Gastroesophageal sphincter (tissue), 4 donors: ENCODE data around the gene MYO18B. TPM values are rescaled to one million over a fixed set of nuclear protein-coding genes. Genes with fewer than 3 reads are reported as not detected.

ENCODE experiments used
- ATAC-seq: fragments of 150-250 bp; one replicate; pipeline ENCODE4 v1.9.1; 2016; ENCODE audit warnings: mild to moderate bottlenecking, moderate library complexity
- H3K27ac ChIP-seq, 4 donors: fragments of 200-600 bp; sonication (generic) in 3 of 4; 1 replicate in 3 of 4; 2 replicates in 1 of 4; pipeline ENCODE4 v1.5.1; 2016 to 2019
- H3K27me3 ChIP-seq: fragments of 200-600 bp; sonication (generic); one replicate; pipeline ENCODE4 v1.5.1; 2019
- H3K36me3 ChIP-seq, 2 donors: fragments of 200-600 bp; sonication (generic); one replicate each; pipeline ENCODE4 v1.5.1; 2019; ENCODE audit warnings: control low read depth in 1 of 2
- H3K4me1 ChIP-seq, 3 donors: fragments of 200-600 bp; sonication (generic); 1 replicate in 2 of 3; 2 replicates in 1 of 3; pipeline ENCODE4 v1.5.1; 2016 to 2019; ENCODE audit warnings: control low read depth in 2 of 3
- H3K4me3 ChIP-seq, 2 donors: fragments of 200-600 bp; sonication (generic); one replicate each; pipeline ENCODE4 v1.5.1; 2019; ENCODE audit warnings: mild to moderate bottlenecking in 1 of 2, moderate library complexity in 1 of 2
- H3K9me3 ChIP-seq, 3 donors: fragments of 200-600 bp; sonication (generic); one replicate each; pipeline ENCODE4 v1.5.1; 2017 to 2019; ENCODE audit warnings: control low read depth in 2 of 3
- CTCF ChIP-seq, 4 experiments: fragments of 200-600 bp in 2 of 4; fragments of 450-650 bp in 2 of 4; sonication (generic) in 1 of 4; IDR thresholded peaks; one replicate each; pipeline ENCODE4 v1.5.1; 2017 to 2019; ENCODE audit warnings: antibody characterized with exemption in 4 of 4, mild to moderate bottlenecking in 2 of 4, moderate library complexity in 2 of 4
- EP300 ChIP-seq: sonication (generic); formaldehyde crosslinking; IDR thresholded peaks from one replicate; pipeline ENCODE4 v1.6.1; 2017; ENCODE audit warnings: antibody characterized with exemption, mild to moderate bottlenecking
- POLR2A ChIP-seq, 2 donors: fragments of 450-650 bp; IDR thresholded peaks; one replicate each; pipeline ENCODE4 v1.6.1; 2017; ENCODE audit warnings: antibody characterized with exemption in 2 of 2, mild to moderate bottlenecking in 2 of 2, moderate library complexity in 1 of 2
- POLR2AphosphoS5 ChIP-seq: sonication (generic); formaldehyde crosslinking; IDR thresholded peaks from one replicate; pipeline ENCODE4 v1.6.1; 2017; ENCODE audit warnings: antibody characterized with exemption
- WGBS, 2 donors: methylation state at CpG; one replicate each; pipeline ENCODE4 v1.1.5; 2018; ENCODE audit warnings: low coverage in 1 of 2; 5-methylcytosine and 5-hydroxymethylcytosine counted together
- total RNA-seq, 4 donors: library from RNA; depleted of rRNA; stranded (reverse); fragments of >200 nt; gene quantifications; one replicate each; pipeline ENCODE4 v1.1.0, GENCODE V29; 2016

MYO18B gene
- total RNA-seq, 4 donors from 2014 or later: 0.19 to 6.9 (median 1.4) TPM; not detected in 1

GRCh38 chr22:25758316-25758715, 16.3 kb downstream of the MYO18B start:
- no peak overlapping the region for H3K4me3 ChIP-seq
- no peaks in the 10 kb centered on the region for H3K27me3 ChIP-seq
- peaks cover 0 to 12% (median 0%) of the 10 kb centered on the region in 3 donors for H3K4me1 ChIP-seq
- TF ChIP-seq EP300: no peak
- TF ChIP-seq POLR2AphosphoS5: no peak
- TF ChIP-seq POLR2A (IDR thresholded peaks at IDR 0.05): no peak
- TF ChIP-seq CTCF (IDR thresholded peaks at IDR 0.05): no peak
- H3K36me3 ChIP-seq: no peaks in the 10 kb centered on the region
- H3K27ac ChIP-seq: no peak overlapping the region
- WGBS, 2 donors: 85 to 95% methylated on average over 7 to 8 of the region's 8 CpGs
- no peak for ATAC-seq
- no peaks in the 10 kb centered on the region for H3K9me3 ChIP-seq

GRCh38 chr22:25759825-25760231, 17.8 kb downstream of the MYO18B start:
- ATAC-seq: no peak
- no peak overlapping the region for H3K27ac ChIP-seq

GRCh38 chr22:25760294-25760693, 18.3 kb downstream of the MYO18B start:
- Histone ChIP-seq H3K9me3 (peaks cover 0 to 3% (median 0%) of the 10 kb centered on the region in 3 donors), H3K27me3 (peaks cover 10% of the 10 kb centered on the region), H3K4me3 (no peak overlapping the region), H3K4me1 (peaks cover 0 to 2% (median 0%) of the 10 kb centered on the region in 3 donors), H3K27ac (no peak overlapping the region), H3K36me3 (no peaks in the 10 kb centered on the region)
- ATAC-seq: no peak
- no peak for TF ChIP-seq POLR2A (IDR thresholded peaks at IDR 0.05)
- 56 to 75% methylated on average over 1 to 2 of the region's 2 CpGs for WGBS, 2 donors

More at GRCh38 chr22:25759825-25760231, 17.8 kb downstream of the MYO18B start:
- peaks cover 6% of the 10 kb centered on the region for H3K27me3 ChIP-seq
- peaks cover 0 to 5% (median 0%) of the 10 kb centered on the region in 3 donors for H3K4me1 ChIP-seq
- no peaks in the 10 kb centered on the region for H3K9me3 ChIP-seq
- 44 to 46% methylated on average over 2 of the region's 5 CpGs for WGBS, 2 donors
- H3K4me3 ChIP-seq: no peak overlapping the region
- TF ChIP-seq POLR2AphosphoS5 (peak; percentile 11), POLR2A (IDR thresholded peaks at IDR 0.05) (no peak), EP300 (no peak), CTCF (IDR thresholded peaks at IDR 0.05) (no peak)
- H3K36me3 ChIP-seq: no peaks in the 10 kb centered on the region

GRCh38 chr22:25760848-25761595, 19.0 kb downstream of the MYO18B start:
- peaks cover 14% of the 10 kb centered on the region for H3K27me3 ChIP-seq
- ATAC-seq: no peak
- no peak overlapping the region for H3K4me3 ChIP-seq
- 86 to 89% methylated on average over 1 to 4 of the region's 15 CpGs for WGBS, 2 donors
- H3K27ac ChIP-seq: no peak overlapping the region
- H3K9me3 ChIP-seq: peaks cover 0 to 10% (median 0%) of the 10 kb centered on the region in 3 donors
- no peaks in the 10 kb centered on the region for H3K36me3 ChIP-seq
- TF ChIP-seq POLR2A (IDR thresholded peaks at IDR 0.05) (no peak), EP300 (no peak)
- H3K4me1 ChIP-seq: no peaks in the 10 kb centered on the region

- no peaks in the 10 kb centered on the region for H3K36me3 ChIP-seq
- no peaks in the 10 kb centered on the region for H3K4me1 ChIP-seq
- no peak for ATAC-seq
- peaks cover 0 to 21% (median 0%) of the 10 kb centered on the region in 3 donors for H3K9me3 ChIP-seq
- H3K4me3 ChIP-seq: no peak overlapping the region
- 33 to 40% methylated on average over 1 of the region's 5 CpGs for WGBS, 2 donors
- TF ChIP-seq POLR2AphosphoS5 (no peak), EP300 (no peak)
- no peak overlapping the region for H3K27ac ChIP-seq
- peaks cover 14% of the 10 kb centered on the region for H3K27me3 ChIP-seq
Measured at GRCh38 chr22:25762147-25762546, 20.2 kb downstream of the MYO18B start.

GRCh38 chr22:25763239-25763777, 21.3 kb downstream of the MYO18B start:
- WGBS, 2 donors: 61% methylated on average over 4 of the region's 7 CpGs; no CpG with 5 or more reads in 1 of the 2 donors
- H3K4me3 ChIP-seq: no peak overlapping the region
- H3K9me3 ChIP-seq: peaks cover 0 to 28% (median 0%) of the 10 kb centered on the region in 3 donors
- ATAC-seq: no peak
- H3K27ac ChIP-seq: no peak overlapping the region
- peaks cover 14% of the 10 kb centered on the region for H3K27me3 ChIP-seq
- TF ChIP-seq POLR2A (IDR thresholded peaks at IDR 0.05): no peak
- TF ChIP-seq POLR2AphosphoS5: no peak
- TF ChIP-seq CTCF (IDR thresholded peaks at IDR 0.05): no peak
- TF ChIP-seq EP300: no peak
- H3K4me1 ChIP-seq: no peaks in the 10 kb centered on the region
- no peaks in the 10 kb centered on the region for H3K36me3 ChIP-seq
